Measurements from ENCODE around the gene CLCN5.

- TF ChIP-seq CTCF (IDR thresholded peaks at IDR 0.05) (no peak), POLR2A (IDR thresholded peaks at IDR 0.05) (no peak)
Measured at GRCh38 chrX:50117476-50117875, 195.1 kb downstream of the CLCN5 start.
